Kidney epithelial cell (primary cell): ENCODE results near the gene RNF220. TPM values are rescaled to one million over a fixed set of nuclear protein-coding genes. Genes with fewer than 3 reads are reported as not detected.
A peak's percentile ranks its signal among the peaks of the same experiment; 100 is the strongest.

Source experiments
- DNase-seq: peaks from one replicate; pipeline ENCODE4 v3.0.0-alpha.2; 2010; ENCODE audit warnings: low read depth
- H3K27me3 ChIP-seq: 2 replicates; pipeline ENCODE4 v1.6.0; 2011; ENCODE audit warnings: low read length; ENCODE audit not compliant: control insufficient read depth, insufficient read depth
- H3K36me3 ChIP-seq: 2 replicates; pipeline ENCODE4 v1.5.1; 2011; ENCODE audit warnings: low read length; ENCODE audit not compliant: control insufficient read depth, insufficient read depth
- H3K4me3 ChIP-seq: 2 replicates; pipeline ENCODE4 v1.5.1; 2011; ENCODE audit warnings: low read depth, mild to moderate bottlenecking, control low read depth, low read length
- total RNA-seq: library from RNA; depleted of rRNA; stranded (reverse); fragments of >200 nt; gene quantifications from 2 replicates; pipeline ENCODE4 v1.2.3, GENCODE V29; 2015
- TF ChIP-seq, protein P1 (sequence below): IDR thresholded peaks from 2 replicates; pipeline ENCODE4 v1.5.1; 2011; ENCODE audit warnings: mild to moderate bottlenecking, moderate library complexity, low read length, control low read depth, inconsistent platforms; ENCODE audit not compliant: insufficient read depth, poor library complexity, severe bottlenecking

Gene RNF220
- total RNA-seq, 1 donor from 2014 or later, result 127 TPM

DNA sequence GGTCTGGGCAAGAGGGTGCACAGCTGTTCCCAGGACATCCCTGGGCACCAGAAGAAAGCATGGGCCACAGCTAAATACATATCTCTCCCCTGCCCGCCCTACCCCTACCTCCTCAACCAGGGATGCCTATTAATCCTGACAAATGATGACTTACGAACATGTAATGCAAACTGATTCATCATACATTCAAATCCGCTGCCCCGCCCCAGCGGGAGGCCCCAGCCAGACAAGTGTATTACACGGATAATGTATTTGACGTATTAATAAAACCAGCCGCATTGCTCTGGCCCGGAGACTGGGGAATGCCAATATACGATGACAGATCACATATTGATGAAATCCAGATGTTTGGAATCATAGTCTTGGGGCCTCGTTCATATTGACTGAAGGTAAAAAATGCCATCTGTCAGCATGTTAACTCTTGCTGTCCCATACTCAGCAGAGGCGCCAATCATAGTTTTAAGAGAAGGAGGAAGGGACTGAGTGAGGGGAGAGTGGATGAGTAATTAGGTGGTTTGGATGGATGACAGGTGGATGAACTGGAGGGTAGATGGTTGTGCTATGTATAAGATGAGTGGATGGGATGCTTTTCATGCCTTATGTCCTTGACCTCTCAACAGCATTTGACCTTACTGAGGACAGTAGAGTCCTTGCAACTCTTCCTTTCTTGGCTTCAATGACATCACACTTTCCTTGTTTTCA is 201.0 kb downstream of the RNF220 start:
- Histone ChIP-seq H3K27me3 (peaks cover 21% of the 10 kb centered on the region), H3K36me3 (no peaks in the 10 kb centered on the region), H3K4me3 (no peak overlapping the region)
- TF ChIP-seq, protein P1, sequence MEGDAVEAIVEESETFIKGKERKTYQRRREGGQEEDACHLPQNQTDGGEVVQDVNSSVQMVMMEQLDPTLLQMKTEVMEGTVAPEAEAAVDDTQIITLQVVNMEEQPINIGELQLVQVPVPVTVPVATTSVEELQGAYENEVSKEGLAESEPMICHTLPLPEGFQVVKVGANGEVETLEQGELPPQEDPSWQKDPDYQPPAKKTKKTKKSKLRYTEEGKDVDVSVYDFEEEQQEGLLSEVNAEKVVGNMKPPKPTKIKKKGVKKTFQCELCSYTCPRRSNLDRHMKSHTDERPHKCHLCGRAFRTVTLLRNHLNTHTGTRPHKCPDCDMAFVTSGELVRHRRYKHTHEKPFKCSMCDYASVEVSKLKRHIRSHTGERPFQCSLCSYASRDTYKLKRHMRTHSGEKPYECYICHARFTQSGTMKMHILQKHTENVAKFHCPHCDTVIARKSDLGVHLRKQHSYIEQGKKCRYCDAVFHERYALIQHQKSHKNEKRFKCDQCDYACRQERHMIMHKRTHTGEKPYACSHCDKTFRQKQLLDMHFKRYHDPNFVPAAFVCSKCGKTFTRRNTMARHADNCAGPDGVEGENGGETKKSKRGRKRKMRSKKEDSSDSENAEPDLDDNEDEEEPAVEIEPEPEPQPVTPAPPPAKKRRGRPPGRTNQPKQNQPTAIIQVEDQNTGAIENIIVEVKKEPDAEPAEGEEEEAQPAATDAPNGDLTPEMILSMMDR, result no peak
- DNase-seq, result no peak

GRCh38 chr1:44606701-44607281 is 201.7 kb downstream of the RNF220 start:
- Histone ChIP-seq H3K27me3 (peaks cover 18% of the 10 kb centered on the region), H3K4me3 (no peak overlapping the region), H3K36me3 (no peaks in the 10 kb centered on the region)
- TF ChIP-seq, protein P1, result no peak
- DNase-seq, result no peak

- DNase-seq, result no peak
- Histone ChIP-seq H3K27me3 (peaks cover 6% of the 10 kb centered on the region), H3K36me3 (no peaks in the 10 kb centered on the region), H3K4me3 (no peak overlapping the region)
- TF ChIP-seq, protein P1, result no peak
Measured at GRCh38 chr1:44608141-44608540, 203.1 kb downstream of the RNF220 start.

- Histone ChIP-seq H3K4me3 (no peak overlapping the region), H3K36me3 (no peaks in the 10 kb centered on the region), H3K27me3 (no peaks in the 10 kb centered on the region)
- TF ChIP-seq, protein P1, result peak; percentile 78
- no peak for DNase-seq
Measured at GRCh38 chr1:44609412-44609767, 204.3 kb downstream of the RNF220 start.

DNA sequence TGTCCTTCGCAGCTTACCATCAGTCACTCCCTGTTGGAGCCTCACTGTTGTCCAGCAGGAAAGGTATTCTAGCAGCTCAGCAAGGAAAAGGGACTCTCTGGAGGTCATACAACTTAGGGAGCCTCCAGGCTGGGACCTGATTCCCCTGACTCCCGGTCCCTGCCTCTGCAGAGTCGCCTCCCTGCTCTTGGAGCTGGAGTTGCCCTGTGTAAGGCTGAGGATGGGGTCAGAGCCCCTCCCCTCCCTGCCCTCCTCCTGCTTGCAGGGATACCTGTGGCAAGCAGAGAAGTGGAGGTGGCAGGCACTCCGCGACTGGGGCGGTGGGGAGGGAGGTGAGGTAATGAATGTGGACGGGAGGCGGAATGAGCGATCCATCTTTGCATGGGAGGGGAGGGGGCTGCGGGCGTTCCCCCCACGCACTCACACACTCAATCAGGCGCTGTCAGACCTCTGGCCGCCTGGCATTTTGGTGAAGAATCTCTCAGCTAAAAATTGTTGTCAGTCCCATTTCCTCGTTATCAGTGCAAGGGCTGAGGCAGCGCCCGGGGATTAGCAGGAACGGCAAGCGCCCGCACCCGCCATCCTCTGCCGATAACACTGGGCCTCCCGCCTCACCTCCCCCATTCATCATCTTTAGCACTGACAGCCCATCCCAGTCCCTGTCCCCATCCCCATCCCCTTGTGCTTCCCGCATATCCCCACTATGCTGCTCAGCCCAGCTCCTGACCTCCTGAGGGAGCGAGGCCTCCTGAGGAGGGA is 204.9 kb downstream of the RNF220 start:
- TF ChIP-seq, protein P1, result no peak
- Histone ChIP-seq H3K27me3 (no peaks in the 10 kb centered on the region), H3K36me3 (no peaks in the 10 kb centered on the region), H3K4me3 (no peak overlapping the region)
- no peak for DNase-seq
